ENCODE measurements around the gene GRAMD2A.

DNA sequence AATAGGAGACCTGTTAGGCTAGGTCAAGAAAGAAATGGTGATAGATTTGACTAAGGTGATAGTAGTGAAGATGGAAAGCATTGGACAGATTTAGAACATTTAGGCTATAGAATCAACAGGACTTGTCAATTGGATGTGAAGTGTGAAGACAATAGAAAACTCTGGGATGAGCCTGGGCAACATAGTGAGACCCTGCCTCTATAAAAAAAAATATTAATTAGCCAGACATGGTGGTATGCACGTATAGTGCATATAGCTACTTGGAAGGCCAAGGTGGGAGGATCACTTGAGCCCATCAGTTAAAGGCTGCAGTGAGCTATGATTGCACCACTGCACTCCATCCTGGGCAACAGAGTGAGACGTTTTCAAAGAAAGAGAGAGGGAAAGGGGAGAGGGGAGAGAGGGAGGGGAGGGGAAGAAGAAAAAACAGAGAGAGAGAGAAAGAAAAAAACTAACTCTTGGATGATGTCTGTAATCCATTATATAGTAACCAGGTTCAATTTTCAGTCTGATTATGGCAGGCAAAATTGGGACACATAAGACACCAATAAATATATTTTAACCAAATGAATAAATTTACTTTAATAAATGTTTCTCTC is 69.8 kb downstream of the GRAMD2A start:
- TF ChIP-seq CTCF (conservative IDR thresholded peaks at IDR 0.05; ENCODE audit: low read depth in 2 of 2) (no peak), POLR2AphosphoS5 (IDR thresholded peaks at IDR 0.05; ENCODE audit: low read depth) (no peak), REST (IDR thresholded peaks at IDR 0.05; ENCODE audit: unreplicated experiment) (no peak)

All from GM23338 (cell line).